BLaER1 treated with 17β-estradiol and CSF1 and Interleukin-3, amounts not matched to agents 10 nM and 100 nM (cell line): Measurements from ENCODE around the gene EYA2.
"Not testable (repeated sequence)": the region's sequence is repeated elsewhere in the genome, so short reads cannot be mapped to it uniquely, and the experiment has no call there.

Experiments used
- H3K27ac ChIP-seq, 11 experiments: shearing (Covaris generic); formaldehyde crosslinking; 2 replicates each; pipeline ENCODE4 v1.8.1; 2022
- H3K27me3 ChIP-seq, 11 experiments: shearing (Covaris generic); formaldehyde crosslinking; 2 replicates each; pipeline ENCODE4 v1.8.1; 2022
- H3K36me3 ChIP-seq, 11 experiments: shearing (Covaris generic); formaldehyde crosslinking; 2 replicates each; pipeline ENCODE4 v1.8.1; 2022
- H3K4me1 ChIP-seq, 10 experiments: shearing (Covaris generic); formaldehyde crosslinking; 2 replicates each; pipeline ENCODE4 v1.8.1; 2022
- H3K4me2 ChIP-seq, 11 experiments: shearing (Covaris generic); formaldehyde crosslinking; 2 replicates each; pipeline ENCODE4 v1.8.1; 2022
- H3K4me3 ChIP-seq, 10 experiments: shearing (Covaris generic); formaldehyde crosslinking; 2 replicates each; pipeline ENCODE4 v1.8.1; 2022
- H3K9ac ChIP-seq, 11 experiments: shearing (Covaris generic); formaldehyde crosslinking; 2 replicates each; pipeline ENCODE4 v1.8.1; 2022
- H3K9me3 ChIP-seq, 11 experiments: shearing (Covaris generic); formaldehyde crosslinking; replicated peaks in 1 of 11; 2 replicates each; pipeline ENCODE4 v1.8.1; 2022
- H4K20me1 ChIP-seq, 11 experiments: shearing (Covaris generic); formaldehyde crosslinking; 2 replicates each; pipeline ENCODE4 v1.8.1; 2022
- Cebpa-rat ChIP-seq, 11 experiments: shearing (Covaris generic); IDR thresholded peaks; 2 replicates each; pipeline ENCODE4 v1.8.1; 2022

The EYA2 gene

DNA sequence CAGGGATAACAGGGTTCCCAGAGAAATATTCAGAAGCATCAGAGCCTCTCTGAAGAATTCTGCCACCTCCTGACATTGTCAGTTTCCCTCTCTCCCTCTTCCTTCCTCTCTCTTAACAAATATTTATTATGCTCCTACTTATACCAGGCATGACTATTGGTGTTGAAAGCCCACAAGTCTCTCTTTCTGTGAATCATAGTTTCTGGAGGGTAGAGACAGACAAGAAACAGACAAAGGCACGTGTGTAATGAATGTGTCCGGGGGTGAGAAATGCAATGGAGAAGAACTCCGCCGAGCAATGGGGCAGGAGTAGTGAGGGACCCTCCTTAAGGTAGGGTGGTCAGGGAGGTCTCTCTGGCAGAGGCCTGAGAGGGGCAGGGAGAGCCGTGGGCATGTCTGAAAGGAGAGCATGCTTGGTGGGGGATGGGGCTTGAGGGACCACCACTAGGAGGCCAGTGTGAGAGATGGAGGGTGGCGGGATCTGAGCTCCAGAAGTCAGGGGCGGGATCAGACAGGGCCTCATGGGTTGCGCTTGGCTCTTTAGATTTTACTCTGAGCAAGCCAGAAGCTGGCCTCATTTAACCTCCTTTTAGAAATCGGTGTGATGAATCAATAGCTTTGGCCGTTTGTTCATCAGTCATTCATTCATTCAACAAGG, 57.3 kb downstream of the EYA2 start:
- Histone ChIP-seq H3K27ac (no peak overlapping the region), H3K4me3 (no peak overlapping the region), H3K27me3 (no peaks in the 10 kb centered on the region), H3K4me2 (no peak overlapping the region), H4K20me1 (no peaks in the 10 kb centered on the region; a peak in 1 of 22 replicates), H3K4me1 (peaks cover 0 to 23% (median 14%) of the 10 kb centered on the region in 10 experiments; a peak in 16 of 20 replicates), H3K36me3 (no peaks in the 10 kb centered on the region), H3K9ac (no peak overlapping the region), H3K9me3 (peaks cover 7 to 13% (median 11%) of the 10 kb centered on the region in 11 experiments; a peak in 19 of 22 replicates)
- no peak for TF ChIP-seq Cebpa-rat (IDR thresholded peaks at IDR 0.05)

DNA sequence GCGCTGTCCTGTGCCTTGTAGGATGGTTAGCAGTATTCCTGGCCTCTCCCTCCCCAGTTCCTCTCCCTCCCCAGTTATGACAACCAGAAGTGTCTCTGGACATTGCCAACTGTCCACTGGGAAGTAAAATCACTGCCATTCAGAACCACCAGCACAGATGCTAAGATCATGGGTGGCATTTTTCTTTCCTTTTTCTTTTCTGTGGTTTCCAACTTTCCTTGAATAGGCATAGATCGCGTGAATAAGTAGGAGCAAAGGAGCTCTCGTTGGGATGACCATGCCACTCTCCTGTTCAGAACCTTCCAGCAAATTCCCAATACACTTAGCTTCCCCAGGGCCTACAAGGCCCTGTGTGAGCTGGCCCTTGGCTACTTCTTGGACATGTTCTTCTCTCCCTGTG, 59.0 kb downstream of the EYA2 start:
- Histone ChIP-seq H3K9me3 (peaks cover 7 to 15% (median 12%) of the 10 kb centered on the region in 11 experiments; a peak in 19 of 22 replicates), H3K27me3 (no peaks in the 10 kb centered on the region), H3K36me3 (no peaks in the 10 kb centered on the region), H3K27ac (no peak overlapping the region; a peak in 1 of 22 replicates), H3K4me2 (peak overlapping the region in 3 of 11 experiments; percentile 40 to 57 (median 57); a peak in 3 of 22 replicates), H3K4me1 (peaks cover under 1 to 16% (median 13%) of the 10 kb centered on the region in 10 experiments; a peak in 17 of 20 replicates), H4K20me1 (no peaks in the 10 kb centered on the region; a peak in 1 of 22 replicates), H3K9ac (no peak overlapping the region), H3K4me3 (no peak overlapping the region)
- TF ChIP-seq Cebpa-rat (IDR thresholded peaks at IDR 0.05): no peak

GRCh38 chr20:46954490-46955038, 59.9 kb downstream of the EYA2 start:
- H3K36me3 ChIP-seq: no peaks in the 10 kb centered on the region
- peak overlapping the region; percentile 1 to 57 (median 39); a peak in 18 of 22 replicates for H3K4me2 ChIP-seq
- H4K20me1 ChIP-seq: no peaks in the 10 kb centered on the region; a peak in 1 of 22 replicates
- H3K4me3 ChIP-seq: no peak overlapping the region
- peaks cover 7 to 15% (median 12%) of the 10 kb centered on the region in 11 experiments; a peak in 19 of 22 replicates for H3K9me3 ChIP-seq
- H3K27me3 ChIP-seq: no peaks in the 10 kb centered on the region
- H3K9ac ChIP-seq: no peak overlapping the region
- TF ChIP-seq Cebpa-rat (IDR thresholded peaks at IDR 0.05): no peak
- 0 out of 22 replicates have a peak overlapping the region, but pooled peaks of 1 of the 11 experiments have one; percentile 3 for H3K27ac ChIP-seq
- H3K4me1 ChIP-seq: peaks cover 10 to 20% (median 15%) of the 10 kb centered on the region in 10 experiments

DNA sequence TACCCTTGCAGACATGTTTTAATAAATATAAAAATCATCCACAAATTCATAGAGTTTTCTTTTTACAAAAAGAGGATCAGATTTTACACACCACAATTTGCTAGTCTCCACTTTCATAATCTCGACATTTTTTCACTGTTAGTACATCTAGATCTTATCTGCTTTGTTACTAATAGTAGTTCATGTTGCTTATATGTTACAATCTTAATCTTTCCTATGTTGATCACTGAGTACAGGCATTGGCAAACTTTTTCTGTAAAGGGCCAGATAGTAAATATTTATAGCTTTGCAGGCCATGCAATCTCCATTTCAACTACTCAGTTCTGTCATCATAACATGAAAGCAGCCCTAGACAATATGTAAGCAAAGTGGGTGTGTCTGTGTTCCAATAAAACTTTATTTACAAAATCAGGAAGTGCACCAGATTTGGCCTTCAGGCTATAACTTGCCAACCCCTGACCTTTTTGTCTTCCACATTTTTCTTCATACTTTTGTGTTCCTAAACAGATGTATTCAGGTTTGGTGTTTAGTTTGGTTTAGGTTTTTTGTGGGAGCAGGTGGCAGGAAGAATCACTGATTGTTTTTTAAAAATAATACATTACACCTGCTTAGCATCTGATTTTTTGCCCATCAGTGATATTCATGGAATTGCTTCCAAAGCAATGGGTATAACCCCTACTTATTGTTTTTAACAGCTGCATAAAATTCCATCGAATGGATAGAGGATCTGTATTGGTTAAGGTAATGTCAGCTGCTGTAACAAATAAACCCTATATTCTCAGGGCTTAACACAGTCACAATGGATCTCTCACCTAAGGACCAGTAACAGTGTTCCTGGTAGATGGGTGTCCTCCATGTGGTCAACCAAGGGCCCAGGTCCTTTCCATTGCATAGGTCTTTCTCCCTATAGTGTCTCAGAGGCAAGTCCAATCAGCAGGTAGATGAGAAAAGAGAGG, 61.2 kb downstream of the EYA2 start:
- Histone ChIP-seq H3K9me3 (peaks cover 7 to 15% (median 12%) of the 10 kb centered on the region in 11 experiments; a peak in 19 of 22 replicates), H3K4me3 (no peak overlapping the region), H3K27me3 (no peaks in the 10 kb centered on the region), H4K20me1 (no peaks in the 10 kb centered on the region), H3K9ac (no peak overlapping the region), H3K27ac (no peak overlapping the region), H3K4me1 (peaks cover 10 to 20% (median 15%) of the 10 kb centered on the region in 10 experiments), H3K36me3 (no peaks in the 10 kb centered on the region), H3K4me2 (no peak overlapping the region)
- TF ChIP-seq Cebpa-rat (IDR thresholded peaks at IDR 0.05): no peak

DNA sequence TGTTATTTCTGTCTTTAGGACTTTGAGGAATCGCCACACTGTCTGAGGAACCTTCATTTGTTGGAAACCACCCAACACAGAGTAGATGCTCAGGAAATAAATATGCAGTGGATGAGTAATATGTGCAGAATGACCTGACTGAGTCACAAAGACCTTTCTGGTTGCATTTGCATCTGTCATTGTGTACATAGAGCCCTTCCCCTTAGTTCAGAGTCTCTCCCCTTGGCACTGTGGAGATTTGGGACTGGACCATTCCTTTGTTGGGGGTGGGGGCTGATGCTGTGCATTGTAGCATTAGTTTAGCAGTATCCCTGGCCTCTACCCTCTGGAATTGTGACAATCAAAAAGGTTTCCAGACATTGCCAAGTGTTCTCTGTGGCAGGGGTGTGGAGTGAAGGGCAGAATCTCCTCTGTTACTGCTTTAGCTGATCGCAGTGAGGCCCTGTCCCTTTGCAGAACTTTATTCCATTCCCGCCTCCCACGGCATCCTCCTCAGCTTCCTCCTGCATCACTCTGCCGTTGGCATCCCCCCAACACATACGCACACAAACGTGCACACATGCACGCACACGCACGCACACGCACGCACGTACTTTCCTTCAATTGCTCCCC, 64.5 kb downstream of the EYA2 start:
- H3K9ac ChIP-seq: no peak overlapping the region
- H3K9me3 ChIP-seq: peaks cover 7 to 15% (median 12%) of the 10 kb centered on the region in 11 experiments; a peak in 19 of 22 replicates
- no peak for TF ChIP-seq Cebpa-rat (IDR thresholded peaks at IDR 0.05)
- peak overlapping the region in 2 of 11 experiments; percentile 33 to 38; a peak in 3 of 22 replicates for H3K4me2 ChIP-seq
- H3K27ac ChIP-seq: no peak overlapping the region
- H4K20me1 ChIP-seq: no peaks in the 10 kb centered on the region
- H3K36me3 ChIP-seq: no peaks in the 10 kb centered on the region
- no peak overlapping the region for H3K4me3 ChIP-seq
- no peaks in the 10 kb centered on the region for H3K27me3 ChIP-seq
- H3K4me1 ChIP-seq: peaks cover 10 to 22% (median 17%) of the 10 kb centered on the region in 10 experiments

- H3K9me3 ChIP-seq: peaks cover 7 to 15% (median 12%) of the 10 kb centered on the region in 11 experiments; a peak in 19 of 22 replicates
- no peaks in the 10 kb centered on the region for H3K27me3 ChIP-seq
- peaks cover 7 to 20% (median 13%) of the 10 kb centered on the region in 10 experiments; a peak in 19 of 20 replicates for H3K4me1 ChIP-seq
- no peak overlapping the region for H3K4me2 ChIP-seq
- no peaks in the 10 kb centered on the region for H4K20me1 ChIP-seq
- H3K9ac ChIP-seq: no peak overlapping the region
- no peak overlapping the region for H3K4me3 ChIP-seq
- TF ChIP-seq Cebpa-rat (IDR thresholded peaks at IDR 0.05): no peak
- H3K27ac ChIP-seq: no peak overlapping the region
- no peaks in the 10 kb centered on the region for H3K36me3 ChIP-seq
Measured at GRCh38 chr20:46959821-46960220, 65.2 kb downstream of the EYA2 start.

GRCh38 chr20:46960536-46960935, 65.9 kb downstream of the EYA2 start:
- Histone ChIP-seq H3K9me3 (peaks cover 7 to 15% (median 12%) of the 10 kb centered on the region in 11 experiments; a peak in 19 of 22 replicates), H3K36me3 (no peaks in the 10 kb centered on the region), H3K4me3 (no peak overlapping the region), H4K20me1 (no peaks in the 10 kb centered on the region), H3K27me3 (no peaks in the 10 kb centered on the region), H3K4me2 (no peak overlapping the region), H3K27ac (no peak overlapping the region), H3K9ac (no peak overlapping the region), H3K4me1 (peaks cover 4 to 16% (median 10%) of the 10 kb centered on the region in 10 experiments; a peak in 13 of 20 replicates)
- no peak for TF ChIP-seq Cebpa-rat (IDR thresholded peaks at IDR 0.05)

- not testable (repeated sequence) for H3K27ac ChIP-seq, H3K27me3 ChIP-seq, H3K4me2 ChIP-seq, H3K36me3 ChIP-seq, H3K4me3 ChIP-seq, H4K20me1 ChIP-seq, H3K9ac ChIP-seq, H3K9me3 ChIP-seq
- peaks cover 4 to 16% (median 10%) of the 10 kb centered on the region in 10 experiments; a peak in 13 of 20 replicates for H3K4me1 ChIP-seq
Measured at GRCh38 chr20:46961968-46962367, 67.3 kb downstream of the EYA2 start.
